ENCODE results near the gene ANKRD40.

ANKRD40 gene

GRCh38 chr17:50657627-50658026 lies 50.1 kb downstream of the ANKRD40 start:
- ATAC-seq: no peak
- TF ChIP-seq CSRNP3 (CRISPR knock-in tag; IDR thresholded peaks at IDR 0.05): no peak
- TF ChIP-seq ZNF8 (CRISPR knock-in tag; IDR thresholded peaks at IDR 0.05): no peak

GRCh38 chr17:50657054-50657453 lies 50.7 kb downstream of the ANKRD40 start:
- no peak for TF ChIP-seq GLIS3 (CRISPR knock-in tag; IDR thresholded peaks at IDR 0.05)
- no peak for TF ChIP-seq CREB5 (CRISPR knock-in tag; IDR thresholded peaks at IDR 0.05; ENCODE audit: low read depth)
- no peak for TF ChIP-seq ZFP3 (CRISPR knock-in tag; IDR thresholded peaks at IDR 0.05)
- no peak for TF ChIP-seq ZC3H10 (CRISPR knock-in tag; IDR thresholded peaks at IDR 0.05)
- no peak for TF ChIP-seq RARB (CRISPR knock-in tag; IDR thresholded peaks at IDR 0.05)
- no peak for TF ChIP-seq CSRNP3 (CRISPR knock-in tag; IDR thresholded peaks at IDR 0.05)
- TF ChIP-seq TOX (CRISPR knock-in tag; IDR thresholded peaks at IDR 0.05; ENCODE audit: borderline replicate concordance): no peak
- no peak for TF ChIP-seq ZNF565 (CRISPR knock-in tag; conservative IDR thresholded peaks at IDR 0.05; ENCODE audit: low read depth)
- TF ChIP-seq ZNF8 (CRISPR knock-in tag; IDR thresholded peaks at IDR 0.05): no peak
- no peak for TF ChIP-seq ISL1 (CRISPR knock-in tag; IDR thresholded peaks at IDR 0.05)
- no peak for TF ChIP-seq PATZ1 (CRISPR knock-in tag; IDR thresholded peaks at IDR 0.05; ENCODE audit: borderline replicate concordance)
- TF ChIP-seq TCF4 (CRISPR knock-in tag; IDR thresholded peaks at IDR 0.05; ENCODE audit: borderline replicate concordance): no peak
- no peak for TF ChIP-seq BACH2 (CRISPR knock-in tag; IDR thresholded peaks at IDR 0.05; ENCODE audit: borderline replicate concordance)
- no peak for TF ChIP-seq TSHZ2 (CRISPR knock-in tag; IDR thresholded peaks at IDR 0.05)

GRCh38 chr17:50656509-50656908 lies 51.2 kb downstream of the ANKRD40 start:
- TF ChIP-seq TOX (CRISPR knock-in tag; IDR thresholded peaks at IDR 0.05; ENCODE audit: borderline replicate concordance) (no peak), CSRNP3 (CRISPR knock-in tag; IDR thresholded peaks at IDR 0.05) (no peak), ZNF70 (CRISPR knock-in tag; IDR thresholded peaks at IDR 0.05) (no peak), ZFP3 (CRISPR knock-in tag; IDR thresholded peaks at IDR 0.05) (no peak), POU6F1 (CRISPR knock-in tag; IDR thresholded peaks at IDR 0.05; ENCODE audit: borderline replicate concordance, low read depth) (no peak)
- ATAC-seq: no peak

More at GRCh38 chr17:50657054-50657453, 50.7 kb downstream of the ANKRD40 start:
- no peak for ATAC-seq

Measured in SK-N-SH treated with all-trans-retinoic acid at 6 μM for 48 hours (cell line).